ENCODE results near the gene MOB1A.
"Not testable (repeated sequence)": the region's sequence is repeated elsewhere in the genome, so short reads cannot be mapped to it uniquely, and the experiment has no call there.

The MOB1A gene

DNA sequence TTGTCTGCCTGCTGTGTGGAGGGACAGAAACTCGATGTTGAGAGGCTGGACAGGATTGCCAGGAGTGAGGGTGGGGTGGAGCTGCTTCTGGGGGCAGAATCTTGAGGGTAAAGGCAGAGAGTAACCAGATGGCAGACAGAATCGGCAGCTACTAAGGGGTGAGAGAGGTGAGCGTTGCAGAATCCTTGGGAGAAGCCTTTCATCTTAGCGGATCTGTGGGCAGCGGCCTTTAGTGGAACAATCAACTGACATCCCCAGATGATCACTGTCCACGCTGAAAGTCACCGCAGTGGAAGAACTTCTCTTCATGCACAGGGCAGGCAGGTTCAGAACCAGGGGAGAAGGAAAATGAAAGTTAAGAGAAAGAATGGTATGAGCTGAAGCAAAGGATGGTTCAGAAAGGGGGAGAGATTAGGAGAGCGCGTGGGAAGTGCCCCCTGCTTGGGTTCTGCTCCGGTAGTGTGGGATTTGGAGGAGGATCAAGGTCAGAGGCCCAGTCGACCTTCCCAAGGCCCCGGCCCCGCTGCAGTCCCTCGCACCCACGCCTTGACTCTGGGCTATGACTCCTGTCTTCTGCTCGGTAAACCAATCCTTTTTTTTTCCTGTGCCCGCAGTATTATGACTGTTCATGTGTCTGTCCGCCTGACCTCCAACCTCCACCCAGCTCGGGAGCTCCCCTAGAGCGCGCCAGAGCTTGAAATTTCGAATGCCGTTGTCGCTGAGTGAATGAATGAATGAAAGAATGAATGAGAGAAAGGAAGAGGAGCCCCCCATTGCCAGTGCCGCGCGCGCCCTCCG, 31.6 kb downstream of the MOB1A start:
- DNase-seq (peak in 1 of 2 donors; percentile 65), ATAC-seq (peak; percentile 71)
- no peak overlapping the region for H3K4me3 Mint-ChIP-seq
- no peaks in the 10 kb centered on the region for H3K27me3 Mint-ChIP-seq
- no peaks in the 10 kb centered on the region for H3K4me1 Mint-ChIP-seq
- H3K27ac Mint-ChIP-seq = no peak overlapping the region
- no peaks in the 10 kb centered on the region for H3K9me3 Mint-ChIP-seq

DNA sequence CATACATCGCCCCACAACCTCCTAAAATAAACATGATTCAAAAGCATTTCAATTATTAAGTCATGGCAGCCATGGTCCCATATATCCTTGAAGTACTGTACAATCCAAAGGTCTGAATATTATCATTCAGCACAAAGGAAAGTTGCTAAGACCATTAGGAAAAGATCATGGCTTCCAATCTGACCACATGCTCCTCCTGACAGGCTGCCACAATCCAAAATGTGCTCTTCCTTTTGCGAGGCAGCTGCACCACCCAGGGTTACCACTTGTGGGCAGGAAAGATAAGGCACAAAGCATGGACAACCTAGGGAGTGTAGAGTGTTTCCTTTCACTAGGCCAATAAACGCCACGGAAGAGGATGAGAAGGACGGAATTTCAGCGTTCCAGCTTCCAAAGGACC, 36.3 kb downstream of the MOB1A start:
- Mint-ChIP-seq H3K9me3 (no peaks in the 10 kb centered on the region), H3K4me3 (no peak overlapping the region), H3K27ac (no peak overlapping the region), H3K27me3 (no peaks in the 10 kb centered on the region), H3K4me1 (peaks cover 17% of the 10 kb centered on the region)
- DNase-seq (no peak), ATAC-seq (no peak)

DNA sequence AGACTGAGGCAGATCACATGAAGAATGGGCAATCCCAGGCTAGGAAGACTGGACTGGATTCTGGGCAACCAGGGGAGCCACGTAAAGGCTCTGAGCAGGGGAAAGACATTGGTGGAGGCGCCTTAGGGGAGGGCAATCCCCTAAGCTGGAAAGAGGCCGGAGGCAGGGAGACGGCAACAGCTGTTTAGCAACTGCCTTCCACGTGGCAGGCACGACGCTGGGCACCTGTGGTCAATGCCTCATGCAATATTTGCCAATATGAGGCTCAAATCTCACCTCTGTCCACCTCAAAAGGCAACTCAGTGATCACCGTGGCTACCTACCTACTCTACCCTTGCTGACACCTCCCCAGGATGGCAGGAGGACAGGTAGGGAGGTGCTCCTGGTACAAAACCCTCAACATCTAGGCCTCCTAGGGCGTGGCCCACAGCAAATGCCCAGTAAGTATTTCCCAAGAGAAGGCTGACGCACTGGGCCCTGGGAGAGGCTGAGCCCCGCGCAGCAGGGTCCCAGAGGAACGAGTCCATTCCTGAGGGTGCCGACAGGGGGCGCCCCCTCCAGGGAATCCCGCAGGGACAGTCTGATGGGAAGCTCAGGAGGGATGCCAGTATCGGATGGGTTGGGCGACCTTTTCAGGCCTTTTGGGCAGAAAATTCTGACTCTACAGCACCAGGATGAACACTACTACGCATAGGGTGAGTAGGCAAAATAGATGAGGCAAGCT, 39.9 kb downstream of the MOB1A start:
- no peak overlapping the region for H3K4me3 Mint-ChIP-seq

DNA sequence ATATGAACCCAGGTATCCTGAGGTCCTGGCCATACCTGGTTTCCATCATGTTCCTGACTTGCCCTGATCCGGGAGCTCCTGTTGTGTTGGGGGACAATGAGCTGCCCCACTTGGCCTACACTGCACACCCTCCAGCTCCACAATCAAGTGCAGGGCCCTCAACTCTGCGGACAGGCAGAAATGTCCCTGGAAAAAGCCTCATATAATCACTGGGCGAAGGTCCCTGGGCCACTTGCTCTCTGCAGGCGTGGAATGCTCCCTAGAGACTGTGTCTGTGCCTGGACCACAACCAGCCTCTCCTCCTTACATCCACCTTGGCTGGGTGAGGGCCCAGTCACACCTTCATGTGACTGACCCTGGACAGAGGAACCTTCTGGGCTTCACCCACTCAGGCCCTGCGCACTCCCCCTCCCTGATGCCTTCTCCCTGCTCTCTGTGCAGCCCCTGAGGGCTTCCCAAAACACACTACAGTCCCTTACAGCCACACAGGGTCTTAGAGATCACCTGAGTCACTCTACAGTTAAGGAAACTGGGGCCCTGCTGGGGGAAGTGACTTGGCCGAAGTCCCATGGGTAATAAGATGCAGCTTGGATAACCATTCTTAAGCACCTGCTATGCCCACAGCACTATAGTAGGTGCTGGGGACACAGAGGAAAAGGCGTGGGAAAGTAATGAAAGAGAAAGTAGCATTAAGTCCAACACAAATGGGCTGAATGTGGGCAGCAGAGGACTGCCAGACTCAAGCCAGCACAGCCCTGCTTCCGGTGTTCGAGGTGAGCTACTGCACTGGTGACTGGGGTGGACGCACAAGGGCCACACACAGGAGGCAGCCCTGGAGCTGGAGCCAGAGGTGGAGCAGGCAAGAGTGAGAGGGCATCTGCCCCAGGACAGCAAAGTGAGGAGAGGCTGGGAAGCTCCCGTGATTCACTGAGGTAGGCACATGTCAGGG, 40.8 kb downstream of the MOB1A start:
- Mint-ChIP-seq H3K4me3 (no peak overlapping the region), H3K27ac (peak overlapping the region in 1 of 2 donors; percentile 15), H3K27me3 (no peaks in the 10 kb centered on the region), H3K9me3 (no peaks in the 10 kb centered on the region), H3K4me1 (peaks cover 17% of the 10 kb centered on the region)
- ATAC-seq (no peak), DNase-seq (no peak)

More for the DNA sequence above, 39.9 kb downstream of the MOB1A start:
- H3K4me1 Mint-ChIP-seq = peaks cover 17% of the 10 kb centered on the region
- no peak for ATAC-seq
- DNase-seq = no peak
- no peaks in the 10 kb centered on the region for H3K9me3 Mint-ChIP-seq
- no peaks in the 10 kb centered on the region for H3K27me3 Mint-ChIP-seq
- peak overlapping the region in 1 of 2 donors; percentile 15 for H3K27ac Mint-ChIP-seq

DNA sequence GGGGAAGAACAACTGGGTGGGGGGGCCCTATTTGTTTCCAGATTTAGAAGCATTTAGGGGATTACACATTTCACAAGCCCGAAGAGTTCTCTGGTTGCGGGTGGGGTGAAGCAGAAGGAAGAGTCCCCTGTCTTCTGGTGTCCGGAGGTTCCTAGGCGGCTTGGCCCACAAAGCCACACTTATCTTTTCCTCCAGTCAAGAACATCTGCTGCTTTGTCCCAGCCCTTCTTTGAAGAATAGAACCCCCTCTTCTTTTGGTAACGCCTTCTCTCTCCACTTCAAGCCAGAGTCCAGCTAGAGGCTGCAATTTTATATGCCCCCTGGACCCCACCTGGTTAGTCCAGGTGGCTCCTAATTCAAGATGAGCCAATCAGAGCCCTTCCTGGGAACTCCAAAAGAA, 46.8 kb downstream of the MOB1A start:
- DNase-seq (no peak), ATAC-seq (no peak)
- H3K4me3 Mint-ChIP-seq = no peak overlapping the region
- H3K4me1 Mint-ChIP-seq = no peaks in the 10 kb centered on the region
- H3K27ac Mint-ChIP-seq = no peak overlapping the region
- no peaks in the 10 kb centered on the region for H3K9me3 Mint-ChIP-seq
- peaks cover 18% of the 10 kb centered on the region for H3K27me3 Mint-ChIP-seq

DNA sequence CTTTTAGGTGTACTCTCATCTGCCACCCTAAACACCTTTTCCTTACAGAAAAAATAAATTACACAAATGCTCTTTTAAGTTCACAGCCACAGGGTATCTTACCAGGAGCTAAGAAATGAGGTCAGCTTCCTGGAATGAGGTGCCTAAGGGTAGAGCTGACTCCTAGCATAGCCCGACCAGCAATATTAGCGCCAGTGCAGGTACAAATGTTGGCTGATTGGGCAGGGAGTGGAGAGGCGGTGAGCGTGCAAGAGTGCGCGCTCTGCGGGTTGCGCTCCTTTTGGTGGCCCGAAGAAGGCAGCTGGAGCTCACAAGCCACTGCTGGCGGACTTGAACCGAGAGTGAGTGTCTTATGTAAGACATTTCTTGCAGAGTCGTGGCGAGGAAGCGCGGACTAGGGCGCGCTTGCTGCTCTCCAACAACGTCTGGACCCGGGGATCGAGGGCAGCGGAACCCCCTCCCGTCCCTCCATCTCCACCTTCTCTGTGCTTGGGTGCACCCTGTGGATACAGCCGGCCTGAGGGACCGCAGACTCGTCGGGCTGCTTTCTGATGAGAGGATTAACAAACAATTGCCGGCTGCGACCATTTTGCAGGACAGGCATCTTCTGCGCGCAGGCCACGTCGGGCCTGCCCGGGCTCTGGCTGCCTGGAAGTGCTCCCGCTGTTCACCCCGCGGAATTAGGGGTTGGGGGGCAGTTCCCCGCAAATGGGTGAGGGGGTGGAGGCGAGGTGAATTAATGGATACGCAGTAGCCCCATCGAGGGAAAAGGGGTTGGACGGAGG, 48.3 kb downstream of the MOB1A start:
- Mint-ChIP-seq H3K9me3 (no peaks in the 10 kb centered on the region), H3K4me3 (no peak overlapping the region), H3K27me3 (peaks cover 18% of the 10 kb centered on the region), H3K27ac (no peak overlapping the region), H3K4me1 (no peaks in the 10 kb centered on the region)
- DNase-seq (no peak), ATAC-seq (no peak)

DNA sequence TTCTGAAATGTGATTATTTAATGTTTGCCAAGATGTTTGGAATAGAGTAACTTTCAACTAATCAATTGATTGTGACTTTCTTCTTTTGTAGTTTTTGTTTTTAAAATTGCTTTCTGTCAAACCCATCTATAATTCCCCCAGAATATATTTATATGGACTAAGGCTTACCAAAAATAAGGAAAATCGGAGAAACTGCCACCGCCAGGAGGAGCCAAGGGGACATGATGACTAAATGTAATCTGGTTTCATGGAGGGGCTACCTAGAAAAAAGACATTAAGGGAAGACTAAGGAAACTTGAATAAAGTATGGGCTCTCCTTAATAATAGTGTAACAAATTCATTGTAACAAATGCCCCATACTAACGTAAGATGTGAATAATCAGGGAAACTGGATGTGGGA, 50.5 kb downstream of the MOB1A start:
- Mint-ChIP-seq H3K4me3 (no peak overlapping the region), H3K4me1 (no peaks in the 10 kb centered on the region), H3K27ac (no peak overlapping the region), H3K9me3 (no peaks in the 10 kb centered on the region), H3K27me3 (peaks cover 18% of the 10 kb centered on the region)
- no peak for ATAC-seq
- no peak for DNase-seq

DNA sequence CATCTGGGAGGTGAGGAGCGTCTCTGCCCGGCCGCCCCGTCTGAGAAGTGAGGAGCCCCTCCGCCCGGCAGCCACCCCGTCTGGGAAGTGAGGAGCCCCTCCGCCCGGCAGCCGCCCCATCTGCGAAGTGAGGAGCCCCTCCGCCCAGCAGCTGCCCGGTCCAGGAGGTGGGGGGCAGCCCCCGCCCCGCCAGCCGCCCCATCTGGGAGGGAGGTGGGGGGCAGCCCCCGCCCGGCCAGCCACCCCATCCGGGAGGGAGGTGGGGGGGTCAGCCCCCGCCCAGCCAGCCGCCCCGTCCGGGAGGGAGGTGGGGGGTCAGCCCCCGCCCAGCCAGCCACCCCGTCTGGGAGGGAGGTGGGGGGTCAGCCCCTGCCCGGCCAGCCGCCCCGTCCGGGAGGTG, 54.7 kb downstream of the MOB1A start:
- H3K27me3 Mint-ChIP-seq, DNase-seq, H3K4me3 Mint-ChIP-seq, ATAC-seq, H3K27ac Mint-ChIP-seq: not testable (repeated sequence)
- H3K4me1 Mint-ChIP-seq = peaks cover 14% of the 10 kb centered on the region
- H3K9me3 Mint-ChIP-seq = peaks cover 14 to 15% of the 10 kb centered on the region in 2 donors

DNA sequence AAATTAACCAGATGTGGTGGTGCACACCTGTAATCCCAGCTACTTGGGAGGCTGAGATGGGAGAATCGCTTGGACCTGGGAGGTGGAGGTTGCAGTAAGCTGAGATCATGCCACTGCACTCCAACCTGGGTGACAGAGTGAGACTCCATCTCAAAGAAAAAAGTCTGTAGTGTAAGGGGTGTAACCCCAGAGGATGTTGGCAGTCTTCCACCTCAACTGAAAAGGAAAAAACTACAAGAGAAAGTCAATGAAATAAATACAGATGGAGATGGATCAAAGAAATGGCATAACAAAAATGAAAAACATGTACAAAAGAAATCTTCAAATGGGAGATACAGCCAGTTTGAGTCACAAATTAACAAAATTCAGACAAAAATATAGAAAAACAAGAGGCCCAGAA, 56.8 kb downstream of the MOB1A start:
- not testable (repeated sequence) for H3K4me3 Mint-ChIP-seq, H3K27ac Mint-ChIP-seq, DNase-seq, ATAC-seq, H3K27me3 Mint-ChIP-seq
- Mint-ChIP-seq H3K4me1 (peaks cover 14% of the 10 kb centered on the region), H3K9me3 (peaks cover 14 to 15% of the 10 kb centered on the region in 2 donors)

DNA sequence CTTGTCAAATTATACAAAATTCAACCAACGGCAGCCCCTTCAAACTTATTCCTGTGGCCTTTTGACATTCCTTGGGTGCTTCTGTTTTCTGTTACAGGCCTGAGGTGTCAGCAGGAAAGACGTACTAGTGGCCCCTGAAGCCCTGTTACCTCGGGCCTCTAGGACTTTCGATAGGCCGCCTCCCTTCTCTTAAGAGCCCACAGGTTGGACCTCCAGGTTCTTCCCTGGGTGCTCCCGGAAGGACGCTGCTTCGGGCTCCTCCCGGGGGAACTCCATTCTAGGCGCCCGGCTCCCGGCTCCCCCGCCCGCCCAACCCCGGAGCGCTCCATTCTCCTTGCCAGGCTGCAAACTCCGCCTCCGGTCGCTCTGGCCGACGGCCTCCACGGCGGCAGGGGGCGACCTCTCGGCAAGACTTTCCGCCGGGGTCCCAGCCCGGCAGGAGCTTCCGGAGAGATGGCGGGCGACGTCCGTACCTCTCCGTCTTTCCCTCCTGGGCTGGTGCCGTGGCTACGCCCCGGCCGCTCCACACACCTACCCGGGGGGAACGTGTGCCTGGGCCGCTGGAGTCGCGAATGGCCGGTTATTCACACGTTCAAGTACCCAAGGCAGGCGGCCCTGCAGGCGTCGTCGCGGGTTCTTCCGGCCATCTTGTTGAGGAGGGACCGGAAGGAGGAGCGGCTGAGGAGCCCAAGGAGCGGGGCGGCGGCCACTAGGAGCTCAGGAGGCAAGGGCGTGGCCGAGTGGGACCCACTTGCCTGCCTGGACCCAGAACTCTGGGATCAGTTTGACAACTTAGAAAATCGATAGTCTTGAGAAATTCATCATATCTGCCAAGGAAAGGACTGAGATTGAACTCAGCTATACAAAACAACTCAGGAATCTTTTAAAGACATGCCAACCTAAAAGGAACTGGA, 58.5 kb downstream of the MOB1A start:
- H3K4me1 Mint-ChIP-seq = peaks cover 14% of the 10 kb centered on the region
- H3K27me3 Mint-ChIP-seq = peaks cover 3% of the 10 kb centered on the region
- H3K9me3 Mint-ChIP-seq = peaks cover 14 to 15% of the 10 kb centered on the region in 2 donors
- peak overlapping the region; percentile 98 to 99 for H3K27ac Mint-ChIP-seq
- ATAC-seq (peak; percentile 98), DNase-seq (peak; percentile 90 to 91)
- H3K4me3 Mint-ChIP-seq = peak overlapping the region; percentile 93

DNA sequence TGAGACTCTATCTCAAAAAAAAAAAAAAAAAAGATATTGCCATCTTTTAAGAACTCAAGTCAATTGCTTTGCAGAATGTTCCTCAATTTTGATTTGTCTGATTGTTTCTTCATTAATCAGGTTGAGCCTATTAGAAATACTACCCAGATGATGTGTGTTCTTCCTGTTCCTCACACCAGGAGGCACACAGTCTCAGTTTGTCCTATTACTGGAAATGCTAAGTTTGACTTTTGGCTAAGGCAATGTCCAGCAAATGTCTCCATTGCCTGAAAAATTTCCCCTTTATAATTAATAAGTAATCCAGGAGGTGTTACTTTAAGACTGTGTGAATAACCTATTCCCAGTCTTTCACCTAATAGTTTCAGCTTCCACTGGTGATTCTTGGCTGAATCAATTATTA, 59.3 kb downstream of the MOB1A start:
- Mint-ChIP-seq H3K4me3 (peak overlapping the region; percentile 93), H3K9me3 (peaks cover 14 to 15% of the 10 kb centered on the region in 2 donors), H3K27me3 (peaks cover 8% of the 10 kb centered on the region), H3K4me1 (peaks cover 14% of the 10 kb centered on the region), H3K27ac (peak overlapping the region in 1 of 2 donors; percentile 99)
- ATAC-seq (no peak), DNase-seq (no peak)

DNA sequence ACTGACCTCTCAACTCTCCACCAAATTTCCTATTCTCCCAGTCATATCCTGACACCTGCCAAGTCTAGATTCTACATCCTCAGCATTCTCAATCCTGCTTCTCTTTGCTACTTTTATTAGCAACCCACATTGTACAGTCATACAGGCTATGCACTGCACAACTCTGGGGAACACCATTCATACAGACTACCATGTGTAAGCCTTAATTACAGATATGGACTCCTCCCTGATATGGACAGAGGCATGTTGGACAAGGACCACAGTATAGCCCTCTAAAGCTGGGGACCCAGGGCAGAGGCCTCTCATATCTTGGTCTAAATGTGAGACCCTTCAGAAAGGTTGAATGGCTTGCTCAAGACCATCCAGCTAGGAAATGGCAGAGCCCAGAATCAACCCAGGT, 67.3 kb downstream of the MOB1A start:
- H3K4me1 Mint-ChIP-seq = peaks cover 6% of the 10 kb centered on the region
- peaks cover 8% of the 10 kb centered on the region for H3K27me3 Mint-ChIP-seq
- peak; percentile 31 for ATAC-seq
- DNase-seq = no peak
- H3K27ac Mint-ChIP-seq = no peak overlapping the region
- H3K9me3 Mint-ChIP-seq = no peaks in the 10 kb centered on the region
- no peak overlapping the region for H3K4me3 Mint-ChIP-seq

DNA sequence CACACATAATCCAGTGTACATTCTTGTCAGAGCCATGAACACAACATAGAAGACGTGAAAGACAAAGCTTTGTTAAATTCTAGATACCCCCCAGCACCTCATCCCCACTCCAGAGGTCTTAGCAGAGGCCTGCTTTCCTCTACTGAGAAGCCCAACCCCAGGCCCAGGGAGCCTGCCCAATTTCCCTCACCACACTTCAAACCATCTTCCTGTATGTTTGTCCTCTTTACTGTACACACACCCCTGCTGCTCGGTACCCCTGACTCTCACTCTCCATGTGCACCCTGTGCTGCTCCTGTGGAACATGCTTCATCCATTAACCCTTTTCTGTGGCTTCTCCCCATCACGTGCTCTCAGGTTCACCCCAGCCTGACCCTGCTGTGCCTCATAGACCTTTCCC, 68.1 kb downstream of the MOB1A start:
- peaks cover 8% of the 10 kb centered on the region for H3K27me3 Mint-ChIP-seq
- no peak overlapping the region for H3K27ac Mint-ChIP-seq
- ATAC-seq (no peak), DNase-seq (no peak)
- no peak overlapping the region for H3K4me3 Mint-ChIP-seq
- peaks cover 6% of the 10 kb centered on the region for H3K4me1 Mint-ChIP-seq
- H3K9me3 Mint-ChIP-seq = no peaks in the 10 kb centered on the region

DNA sequence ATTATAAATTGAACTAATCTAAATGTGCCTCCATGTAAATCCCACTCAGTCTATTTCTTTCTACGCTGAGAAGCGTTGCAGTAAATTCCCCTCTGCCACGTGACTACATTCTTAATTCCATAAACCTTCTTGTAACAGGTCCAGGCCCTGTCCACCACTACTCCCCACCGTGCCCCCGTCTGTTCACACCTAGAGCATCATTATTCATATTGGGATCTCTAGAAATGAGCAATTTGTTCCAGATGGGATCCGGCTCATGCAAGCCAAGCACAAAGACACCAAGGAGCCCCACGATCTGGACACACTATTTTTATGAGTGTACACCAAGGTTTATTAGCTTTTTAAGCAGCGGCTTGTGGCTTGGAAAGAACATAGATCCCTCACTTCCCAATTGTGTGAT, 69.1 kb downstream of the MOB1A start:
- no peak overlapping the region for H3K27ac Mint-ChIP-seq
- peaks cover 6% of the 10 kb centered on the region for H3K4me1 Mint-ChIP-seq
- ATAC-seq = no peak
- H3K9me3 Mint-ChIP-seq = no peaks in the 10 kb centered on the region
- H3K4me3 Mint-ChIP-seq = no peak overlapping the region
- no peak for DNase-seq
- H3K27me3 Mint-ChIP-seq = no peaks in the 10 kb centered on the region
